Activated naive CD4-positive, alpha-beta T cell treated with Interleukin-2 at 50 U/mL for 16 hours (primary cell): ENCODE results near the gene PRELID2.
"Not testable (repeated sequence)": the region's sequence is repeated elsewhere in the genome, so short reads cannot be mapped to it uniquely, and the experiment has no call there.

ENCODE experiments used
- DNase-seq: peaks from one replicate; pipeline ENCODE4 v3.0.0-alpha.2; 2020

Gene PRELID2

GRCh38 chr5:145834917-145835847 is at the start of gene PRELID2:
TSS of gene PRELID2 (minus strand) at chr5:145835342. CDS start at chr5:145835251, 91 bp downstream.
- DNase-seq: peak; percentile 61

- no peak for DNase-seq
These were observed 39.6 kb upstream of the PRELID2 start for GRCh38 chr5:145874765-145875164.

GRCh38 chr5:145872914-145873313 is 37.8 kb upstream of the PRELID2 start, which contains the start of gene GRXCR2:
TSS of gene GRXCR2 (minus strand) at chr5:145873014. CDS start at chr5:145872968, 46 bp downstream.
- DNase-seq: no peak

GRCh38 chr5:145872486-145872885 is 37.3 kb upstream of the PRELID2 start:
- no peak for DNase-seq

- DNase-seq: no peak
These were observed 34.6 kb upstream of the PRELID2 start for GRCh38 chr5:145869753-145870152.

- no peak for DNase-seq
These were observed 32.7 kb upstream of the PRELID2 start for GRCh38 chr5:145867806-145868205.

GRCh38 chr5:145864432-145864831 is 29.3 kb upstream of the PRELID2 start:
- DNase-seq: not testable (repeated sequence)

- DNase-seq: no peak
These were observed 27.9 kb upstream of the PRELID2 start for GRCh38 chr5:145863003-145863402.

GRCh38 chr5:145859897-145860296 is 24.8 kb upstream of the PRELID2 start:
- DNase-seq: no peak

GRCh38 chr5:145859453-145859852 is 24.3 kb upstream of the PRELID2 start:
- no peak for DNase-seq

- no peak for DNase-seq
These were observed 23.8 kb upstream of the PRELID2 start for GRCh38 chr5:145858959-145859358.

GRCh38 chr5:145856285-145856818 is 21.2 kb upstream of the PRELID2 start:
- DNase-seq: no peak

- no peak for DNase-seq
These were observed 20.7 kb upstream of the PRELID2 start for GRCh38 chr5:145855763-145856267.

- DNase-seq: no peak
These were observed 19.6 kb upstream of the PRELID2 start for GRCh38 chr5:145854651-145855258.

- DNase-seq: no peak
These were observed 18.7 kb upstream of the PRELID2 start for GRCh38 chr5:145853781-145854376.

GRCh38 chr5:145852990-145853389 is 17.8 kb upstream of the PRELID2 start:
- DNase-seq: no peak

GRCh38 chr5:145848854-145849253 is 13.7 kb upstream of the PRELID2 start:
- no peak for DNase-seq

- no peak for DNase-seq
These were observed 12.7 kb upstream of the PRELID2 start for GRCh38 chr5:145847499-145848497.

- DNase-seq: no peak
These were observed 10.9 kb upstream of the PRELID2 start for GRCh38 chr5:145846081-145846480.

GRCh38 chr5:145841299-145841698 is 6.2 kb upstream of the PRELID2 start:
- no peak for DNase-seq

- DNase-seq: no peak
These were observed 5.5 kb upstream of the PRELID2 start for GRCh38 chr5:145840458-145841132.
